Naive B cell (primary cell): ENCODE measurements around the gene PEX11A. TPM values are rescaled to one million over a fixed set of nuclear protein-coding genes. Genes with fewer than 3 reads are reported as not detected.

ENCODE experiments used
- ATAC-seq, 2 donors: fragments of 150-1000 bp; cut with Tn5 transposase; 2 replicates each; pipeline ENCODE4 v1.10.0; 2021; ENCODE audit warnings: low read depth in 2 of 2, mild to moderate bottlenecking in 2 of 2, moderate library complexity in 2 of 2
- DNase-seq: peaks from one replicate; pipeline ENCODE4 v3.0.0; 2022
- H3K27ac Mint-ChIP-seq, 6 donors: one replicate each; pipeline ENCODE4 v1.8.0; 2020 to 2022; ENCODE audit warnings: mild to moderate bottlenecking in 6 of 6, mixed read lengths in 6 of 6, moderate library complexity in 5 of 6, inconsistent platforms in 2 of 6
- H3K27me3 Mint-ChIP-seq, 3 donors: one replicate each; pipeline ENCODE4 v1.8.0; 2021 to 2022; ENCODE audit warnings: mixed read lengths in 3 of 3, mild to moderate bottlenecking in 1 of 3
- H3K36me3 Mint-ChIP-seq, 2 donors: one replicate each; pipeline ENCODE4 v1.8.0; 2020 to 2022; ENCODE audit warnings: mixed read lengths in 2 of 2, inconsistent platforms in 1 of 2, mild to moderate bottlenecking in 1 of 2
- H3K4me1 Mint-ChIP-seq, 3 donors: one replicate each; pipeline ENCODE4 v1.8.0; 2020 to 2022; ENCODE audit warnings: mixed read lengths in 3 of 3, inconsistent platforms in 1 of 3, mild to moderate bottlenecking in 1 of 3, moderate library complexity in 1 of 3
- H3K4me3 Mint-ChIP-seq, 8 donors: one replicate each; pipeline ENCODE4 v1.8.0; 2020 to 2022; ENCODE audit warnings: mild to moderate bottlenecking in 8 of 8, mixed read lengths in 8 of 8, moderate library complexity in 8 of 8, inconsistent platforms in 2 of 8
- H3K9me3 Mint-ChIP-seq, 7 donors: one replicate each; pipeline ENCODE4 v1.8.0; 2020 to 2022; ENCODE audit warnings: mixed read lengths in 7 of 7, mild to moderate bottlenecking in 5 of 7, inconsistent platforms in 2 of 7, moderate library complexity in 1 of 7
- polyA plus RNA-seq, 6 donors: library from polyadenylated mRNA; unstranded; fragments of 300-500 nt; fragmentation: Illumina TruSeq; gene quantifications; one replicate each; pipeline ENCODE4 v1.2.3, GENCODE V29; 2021; ENCODE audit warnings: low read depth in 6 of 6

The PEX11A gene
- polyA plus RNA-seq, 6 donors from 2014 or later = 0.98 to 3.5 (median 1.7) TPM; not detected in 1

- Mint-ChIP-seq H3K9me3 (no peaks in the 10 kb centered on the region), H3K27me3 (peaks cover 4 to 22% (median 22%) of the 10 kb centered on the region in 3 donors), H3K27ac (no peak overlapping the region), H3K4me1 (peaks cover 4 to 8% (median 6%) of the 10 kb centered on the region in 3 donors), H3K36me3 (no peaks in the 10 kb centered on the region), H3K4me3 (no peak overlapping the region)
- no peak for ATAC-seq
- DNase-seq = no peak
Measured at GRCh38 chr15:89648106-89649012, 42.2 kb downstream of the PEX11A start.

GRCh38 chr15:89647191-89647851 lies 43.2 kb downstream of the PEX11A start:
- Mint-ChIP-seq H3K9me3 (no peaks in the 10 kb centered on the region), H3K4me3 (no peak overlapping the region), H3K36me3 (no peaks in the 10 kb centered on the region), H3K27me3 (peaks cover 0 to 13% (median 12%) of the 10 kb centered on the region in 3 donors), H3K27ac (no peak overlapping the region), H3K4me1 (peaks cover 4 to 8% (median 4%) of the 10 kb centered on the region in 3 donors)
- no peak for ATAC-seq
- peak; percentile 14 for DNase-seq

- no peak for ATAC-seq
- H3K4me3 Mint-ChIP-seq = no peak overlapping the region
- no peaks in the 10 kb centered on the region for H3K36me3 Mint-ChIP-seq
- H3K9me3 Mint-ChIP-seq = no peaks in the 10 kb centered on the region
- DNase-seq = no peak
- peaks cover 4 to 8% (median 4%) of the 10 kb centered on the region in 3 donors for H3K4me1 Mint-ChIP-seq
- H3K27ac Mint-ChIP-seq = no peak overlapping the region
- H3K27me3 Mint-ChIP-seq = peaks cover 0 to 10% (median 6%) of the 10 kb centered on the region in 3 donors
Measured at GRCh38 chr15:89646416-89647141, 44.0 kb downstream of the PEX11A start.

- DNase-seq (no peak), ATAC-seq (no peak)
- Mint-ChIP-seq H3K4me3 (peak overlapping the region in 1 of 8 donors; percentile 44), H3K27ac (peak overlapping the region in 1 of 6 donors; percentile 15), H3K36me3 (no peaks in the 10 kb centered on the region), H3K9me3 (no peaks in the 10 kb centered on the region), H3K27me3 (peaks cover 0 to 10% (median 6%) of the 10 kb centered on the region in 3 donors), H3K4me1 (peaks cover 4 to 8% (median 4%) of the 10 kb centered on the region in 3 donors)
Measured at GRCh38 chr15:89645680-89646079, 44.9 kb downstream of the PEX11A start.

GRCh38 chr15:89642106-89642505 lies 48.4 kb downstream of the PEX11A start:
- Mint-ChIP-seq H3K27me3 (peaks cover 0 to 6% (median 3%) of the 10 kb centered on the region in 3 donors), H3K36me3 (no peaks in the 10 kb centered on the region), H3K27ac (no peak overlapping the region), H3K4me1 (peaks cover under 1 to 2% (median 1%) of the 10 kb centered on the region in 3 donors), H3K9me3 (no peaks in the 10 kb centered on the region), H3K4me3 (peak overlapping the region in 1 of 8 donors; percentile 20)
- ATAC-seq (no peak), DNase-seq (no peak)

- no peak overlapping the region for H3K4me3 Mint-ChIP-seq
- H3K4me1 Mint-ChIP-seq = no peaks in the 10 kb centered on the region
- peak overlapping the region in 1 of 6 donors; percentile 42 for H3K27ac Mint-ChIP-seq
- DNase-seq (no peak), ATAC-seq (no peak)
- no peaks in the 10 kb centered on the region for H3K9me3 Mint-ChIP-seq
- H3K27me3 Mint-ChIP-seq = no peaks in the 10 kb centered on the region
- no peaks in the 10 kb centered on the region for H3K36me3 Mint-ChIP-seq
Measured at GRCh38 chr15:89641053-89641452, 49.5 kb downstream of the PEX11A start.

- Mint-ChIP-seq H3K4me3 (no peak overlapping the region), H3K27ac (no peak overlapping the region), H3K9me3 (peaks cover 0 to 2% (median 0%) of the 10 kb centered on the region in 7 donors), H3K27me3 (no peaks in the 10 kb centered on the region), H3K36me3 (peaks cover 0 to 3% of the 10 kb centered on the region in 2 donors), H3K4me1 (no peaks in the 10 kb centered on the region)
- DNase-seq (no peak), ATAC-seq (no peak)
Measured at GRCh38 chr15:89640245-89640644, 50.3 kb downstream of the PEX11A start.

- H3K27me3 Mint-ChIP-seq = no peaks in the 10 kb centered on the region
- H3K4me3 Mint-ChIP-seq = no peak overlapping the region
Measured at GRCh38 chr15:89633585-89633984, 57.0 kb downstream of the PEX11A start.

GRCh38 chr15:89632563-89633430 lies 57.8 kb downstream of the PEX11A start:
- no peak for DNase-seq
- H3K4me1 Mint-ChIP-seq = no peaks in the 10 kb centered on the region
- H3K4me3 Mint-ChIP-seq = no peak overlapping the region

More at GRCh38 chr15:89633585-89633984, 57.0 kb downstream of the PEX11A start:
- peaks cover 0 to 4% of the 10 kb centered on the region in 2 donors for H3K36me3 Mint-ChIP-seq
- H3K27ac Mint-ChIP-seq = peak overlapping the region in 1 of 6 donors; percentile 44
- DNase-seq (no peak), ATAC-seq (no peak)
- peaks cover 0 to 3% (median 0%) of the 10 kb centered on the region in 7 donors for H3K9me3 Mint-ChIP-seq
- H3K4me1 Mint-ChIP-seq = no peaks in the 10 kb centered on the region

GRCh38 chr15:89631902-89632264 lies 58.7 kb downstream of the PEX11A start:
- no peak for ATAC-seq
- no peaks in the 10 kb centered on the region for H3K27me3 Mint-ChIP-seq
- no peaks in the 10 kb centered on the region for H3K4me1 Mint-ChIP-seq
- H3K36me3 Mint-ChIP-seq = peaks cover 0 to 4% of the 10 kb centered on the region in 2 donors
- no peak for DNase-seq
- H3K27ac Mint-ChIP-seq = no peak overlapping the region
- H3K9me3 Mint-ChIP-seq = peaks cover 0 to 3% (median 0%) of the 10 kb centered on the region in 7 donors
- peak overlapping the region in 1 of 8 donors; percentile 70 for H3K4me3 Mint-ChIP-seq

More at GRCh38 chr15:89632563-89633430, 57.8 kb downstream of the PEX11A start:
- peaks cover 0 to 3% (median 0%) of the 10 kb centered on the region in 7 donors for H3K9me3 Mint-ChIP-seq
- H3K27ac Mint-ChIP-seq = no peak overlapping the region
- H3K36me3 Mint-ChIP-seq = peaks cover 0 to 4% of the 10 kb centered on the region in 2 donors
- no peak for ATAC-seq
- H3K27me3 Mint-ChIP-seq = no peaks in the 10 kb centered on the region
